Calu3 (cell line): ENCODE results near the gene SNX10. TPM values are rescaled to one million over a fixed set of nuclear protein-coding genes. Genes with fewer than 3 reads are reported as not detected.

Source experiments
- BruUV-seq: library from RNA; stranded (reverse); fragments of 400-500 nt; replicated peaks from 2 replicates; lab custom pipeline; 2021; lab: Mats Ljungman, UMichigan
- CTCF ChIA-PET: fragments of 300-600 bp; sonication (Branson Sonifier 250); formaldehyde crosslinking; loops from one replicate; lab custom pipeline; 2022; ENCODE audit warnings: antibody characterized with exemption; lab: Charles Lee
- DNase-seq: peaks from one replicate; pipeline ENCODE4 v3.0.0; 2022
- H3K27ac Mint-ChIP-seq: one replicate; pipeline ENCODE4 v1.8.0; 2022; ENCODE audit warnings: mixed read lengths; ENCODE audit not compliant: unreplicated experiment
- H3K27me3 Mint-ChIP-seq: one replicate; pipeline ENCODE4 v1.8.0; 2022; ENCODE audit warnings: mixed read lengths; ENCODE audit not compliant: unreplicated experiment
- H3K36me3 Mint-ChIP-seq: one replicate; pipeline ENCODE4 v1.8.0; 2022; ENCODE audit warnings: mild to moderate bottlenecking, moderate library complexity, mixed read lengths; ENCODE audit not compliant: insufficient read depth, unreplicated experiment
- H3K4me1 Mint-ChIP-seq: one replicate; pipeline ENCODE4 v1.8.0; 2022; ENCODE audit warnings: mild to moderate bottlenecking, low read depth, mixed read lengths; ENCODE audit not compliant: unreplicated experiment
- H3K4me3 Mint-ChIP-seq: one replicate; pipeline ENCODE4 v1.8.0; 2022; ENCODE audit warnings: mild to moderate bottlenecking, low read depth, moderate library complexity, mixed read lengths; ENCODE audit not compliant: unreplicated experiment
- H3K9me3 Mint-ChIP-seq: one replicate; pipeline ENCODE4 v1.8.0; 2022; ENCODE audit warnings: low read depth, mixed read lengths; ENCODE audit not compliant: unreplicated experiment
- intact Hi-C: fragments of 100-400 bp; cut with micrococcal nuclease; formaldehyde crosslinking; loops from one replicate; pipeline ENCODE4 v1.10.0; 2022; ENCODE audit not compliant: unreplicated experiment
- total RNA-seq: library from RNA; stranded (reverse); gene quantifications from 2 replicates; pipeline ENCODE4 v1.2.3, GENCODE V29; 2022
- TF ChIP-seq, protein P1 (sequence below): fragments of 200-600 bp; IDR thresholded peaks from one replicate; pipeline ENCODE4 v1.8.0; 2022; ENCODE audit warnings: antibody characterized with exemption; ENCODE audit not compliant: unreplicated experiment

SNX10 gene
- total RNA-seq, 1 experiment from 2014 or later = 22.1 TPM

DNA sequence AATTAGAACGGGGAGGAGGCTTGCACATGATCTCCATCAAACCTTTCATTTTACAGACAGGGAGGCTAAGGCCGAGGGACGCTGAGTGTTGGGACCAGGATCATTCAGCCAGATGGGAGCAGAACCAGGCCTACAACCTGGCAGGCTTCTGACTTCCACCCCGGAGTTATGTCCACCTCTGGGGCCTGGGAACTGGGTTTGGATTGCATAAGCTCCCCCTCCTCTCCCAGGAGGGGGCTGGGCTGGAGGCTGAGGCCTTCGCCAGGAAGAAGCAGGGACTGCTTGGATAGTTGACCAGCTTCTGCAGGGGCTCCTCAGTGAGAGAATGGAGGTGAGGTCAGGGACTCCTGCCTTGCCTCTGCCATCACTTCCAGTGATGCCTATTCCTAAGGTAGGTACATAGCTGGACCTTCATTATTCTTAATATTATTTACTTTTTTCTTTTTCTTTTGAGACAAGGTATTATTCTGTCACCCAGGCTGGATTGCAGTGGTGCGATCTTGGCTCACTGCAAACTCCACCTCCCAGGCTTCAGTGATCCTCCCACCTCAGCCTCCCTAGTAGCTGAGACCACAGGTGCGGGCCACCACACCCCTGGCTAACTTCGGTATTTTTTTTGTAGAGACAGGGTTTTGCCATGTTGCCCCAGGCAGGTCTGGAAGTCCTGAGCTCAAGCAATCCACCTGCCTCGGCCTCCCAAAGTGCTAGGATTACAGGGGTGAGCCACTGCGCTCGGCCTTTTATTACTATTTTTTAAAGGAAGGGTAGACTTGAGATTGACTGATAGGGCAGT, 1.3 kb downstream of the SNX10 start:
- peak overlapping the region; percentile 82 for H3K4me3 Mint-ChIP-seq
- H3K4me1 Mint-ChIP-seq = peaks cover 13% of the 10 kb centered on the region
- TF ChIP-seq, protein P1, sequence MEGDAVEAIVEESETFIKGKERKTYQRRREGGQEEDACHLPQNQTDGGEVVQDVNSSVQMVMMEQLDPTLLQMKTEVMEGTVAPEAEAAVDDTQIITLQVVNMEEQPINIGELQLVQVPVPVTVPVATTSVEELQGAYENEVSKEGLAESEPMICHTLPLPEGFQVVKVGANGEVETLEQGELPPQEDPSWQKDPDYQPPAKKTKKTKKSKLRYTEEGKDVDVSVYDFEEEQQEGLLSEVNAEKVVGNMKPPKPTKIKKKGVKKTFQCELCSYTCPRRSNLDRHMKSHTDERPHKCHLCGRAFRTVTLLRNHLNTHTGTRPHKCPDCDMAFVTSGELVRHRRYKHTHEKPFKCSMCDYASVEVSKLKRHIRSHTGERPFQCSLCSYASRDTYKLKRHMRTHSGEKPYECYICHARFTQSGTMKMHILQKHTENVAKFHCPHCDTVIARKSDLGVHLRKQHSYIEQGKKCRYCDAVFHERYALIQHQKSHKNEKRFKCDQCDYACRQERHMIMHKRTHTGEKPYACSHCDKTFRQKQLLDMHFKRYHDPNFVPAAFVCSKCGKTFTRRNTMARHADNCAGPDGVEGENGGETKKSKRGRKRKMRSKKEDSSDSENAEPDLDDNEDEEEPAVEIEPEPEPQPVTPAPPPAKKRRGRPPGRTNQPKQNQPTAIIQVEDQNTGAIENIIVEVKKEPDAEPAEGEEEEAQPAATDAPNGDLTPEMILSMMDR = no peak
- no peak overlapping the region for H3K27ac Mint-ChIP-seq
- DNase-seq = no peak
- CTCF ChIA-PET = no interaction called here
- H3K27me3 Mint-ChIP-seq = no peaks in the 10 kb centered on the region
- no peaks in the 10 kb centered on the region for H3K9me3 Mint-ChIP-seq
- peaks cover 21% of the 10 kb centered on the region for H3K36me3 Mint-ChIP-seq
- intact Hi-C loops = no loop called here
- no TSS peak for BruUV-seq

DNA sequence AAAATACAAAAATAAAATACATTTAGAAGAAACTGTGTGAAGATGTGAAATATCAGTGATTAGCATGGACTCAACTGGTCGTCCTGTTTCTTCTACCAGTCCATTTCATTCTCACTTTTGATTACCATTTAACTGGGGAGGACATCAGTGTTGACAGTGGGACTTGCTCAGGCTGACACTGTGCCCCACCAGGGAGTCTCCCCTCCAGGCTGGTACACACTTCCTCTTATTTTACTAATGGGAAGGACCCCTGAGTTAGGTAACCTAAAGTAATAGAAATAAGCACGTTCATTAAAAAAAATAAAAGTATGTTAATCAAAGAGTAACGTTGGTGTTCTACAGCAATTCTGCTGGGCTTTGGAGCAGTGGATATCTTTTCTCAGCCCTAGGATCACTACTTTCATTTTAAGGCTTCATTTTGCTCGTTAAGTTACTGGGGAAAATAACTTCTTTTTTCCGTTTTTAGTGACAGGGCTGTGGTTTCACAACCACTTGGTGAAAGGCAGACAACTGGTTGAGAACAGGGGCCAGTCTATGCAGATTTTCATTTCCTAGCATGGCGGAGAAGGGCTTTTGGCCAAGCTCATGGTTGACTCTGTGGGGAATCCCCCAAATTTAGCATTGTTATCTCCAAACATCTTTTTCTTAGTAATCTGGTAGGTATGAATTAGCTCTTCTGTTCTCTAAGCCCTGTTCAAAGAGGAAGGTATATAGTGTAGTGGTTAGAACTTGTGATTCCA, 2.1 kb downstream of the SNX10 start:
- H3K36me3 Mint-ChIP-seq = peaks cover 21% of the 10 kb centered on the region
- no peak overlapping the region for H3K27ac Mint-ChIP-seq
- TSS peak; percentile 27 for BruUV-seq
- peaks cover 13% of the 10 kb centered on the region for H3K4me1 Mint-ChIP-seq
- TF ChIP-seq, protein P1 = no peak
- H3K9me3 Mint-ChIP-seq = no peaks in the 10 kb centered on the region
- no peak overlapping the region for H3K4me3 Mint-ChIP-seq
- intact Hi-C loops = no loop called here
- DNase-seq = no peak
- CTCF ChIA-PET = interaction anchor here (0.8 kb wide), 1 partner anchor 116 kb away, joined by 4 read pairs; no protein-coding TSS in a partner anchor
- no peaks in the 10 kb centered on the region for H3K27me3 Mint-ChIP-seq

DNA sequence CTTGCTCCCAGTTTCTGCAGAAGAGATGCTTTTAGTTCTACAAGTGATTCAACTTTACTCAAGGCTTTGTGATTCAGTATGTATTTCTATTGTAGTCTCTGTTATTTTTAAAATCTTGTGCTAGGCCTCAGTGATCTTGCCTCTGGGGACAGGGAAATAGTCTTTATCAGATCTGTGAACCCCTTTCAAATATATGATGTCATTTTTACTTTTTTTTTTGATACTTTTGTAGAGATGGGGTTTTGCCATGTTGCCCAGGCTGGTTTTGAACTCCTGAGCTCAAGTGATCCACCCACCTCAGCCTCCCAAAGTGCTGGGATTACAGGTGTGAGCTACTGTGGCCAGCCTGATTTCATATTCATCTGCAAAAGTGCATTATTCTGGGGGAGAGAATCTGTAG, 3.4 kb downstream of the SNX10 start:
- Mint-ChIP-seq H3K36me3 (peaks cover 21% of the 10 kb centered on the region), H3K4me1 (peaks cover 13% of the 10 kb centered on the region), H3K4me3 (no peak overlapping the region), H3K27ac (no peak overlapping the region), H3K9me3 (no peaks in the 10 kb centered on the region), H3K27me3 (no peaks in the 10 kb centered on the region)
- TF ChIP-seq, protein P1 = no peak
- BruUV-seq = no TSS peak
- DNase-seq = no peak
- intact Hi-C loops = no loop called here
- CTCF ChIA-PET = interaction anchor here (0.9 kb wide), 1 partner anchor 27 kb away, joined by 4 read pairs; no protein-coding TSS in a partner anchor

DNA sequence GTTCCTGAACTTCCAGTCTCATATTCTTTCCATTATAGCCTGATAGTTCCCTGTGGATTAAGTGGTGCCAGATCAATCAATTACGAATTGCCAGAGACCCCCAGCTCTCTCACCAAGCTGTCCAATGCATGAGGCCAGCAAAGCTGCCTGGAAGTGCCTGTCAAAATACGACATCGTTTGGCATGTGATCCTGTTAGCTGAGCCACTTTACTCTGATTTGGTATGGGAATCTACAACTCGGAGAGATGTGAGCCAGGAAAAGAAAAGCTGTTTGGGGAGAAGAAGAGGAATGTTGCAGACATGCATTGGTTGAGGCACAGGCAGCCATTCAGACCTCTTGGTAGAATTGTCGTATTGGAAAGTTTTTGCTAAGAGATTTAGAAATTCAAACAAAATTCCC, 3.9 kb downstream of the SNX10 start:
- TF ChIP-seq, protein P1 = no peak
- DNase-seq = no peak
- BruUV-seq = no TSS peak
- H3K27me3 Mint-ChIP-seq = no peaks in the 10 kb centered on the region
- H3K36me3 Mint-ChIP-seq = peaks cover 21% of the 10 kb centered on the region
- CTCF ChIA-PET = interaction anchor here (0.9 kb wide), 1 partner anchor 26 kb away, joined by 4 read pairs; no protein-coding TSS in a partner anchor
- no peak overlapping the region for H3K27ac Mint-ChIP-seq
- H3K4me1 Mint-ChIP-seq = peaks cover 13% of the 10 kb centered on the region
- H3K4me3 Mint-ChIP-seq = no peak overlapping the region
- intact Hi-C loops = no loop called here
- no peaks in the 10 kb centered on the region for H3K9me3 Mint-ChIP-seq
